Right cardiac atrium (tissue), 5 donors: ENCODE data around the gene GYG1. TPM values are rescaled to one million over a fixed set of nuclear protein-coding genes. Genes with fewer than 3 reads are reported as not detected.

Source experiments
- ATAC-seq, 2 donors: fragments of 200-7000 bp; cut with Tn5 transposase; one replicate each; pipeline versions ENCODE4 v1.8.0 to v1.9.1; 2020; ENCODE audit warnings: moderate library complexity in 2 of 2, mild to moderate bottlenecking in 1 of 2
- DNase-seq, 3 donors: peaks; one replicate each; pipeline ENCODE4 v3.0.0-alpha.2; 2020
- H3K27ac ChIP-seq: one replicate; pipeline ENCODE4 v1.5.1; 2013; ENCODE audit warnings: mild to moderate bottlenecking, low read length, control low read depth, moderate library complexity
- H3K27me3 ChIP-seq: one replicate; pipeline ENCODE4 v1.6.1; 2013; ENCODE audit not compliant: control insufficient read depth, insufficient read depth
- H3K4me1 ChIP-seq: one replicate; pipeline ENCODE4 v1.6.1; 2013; ENCODE audit warnings: low read length; ENCODE audit not compliant: control insufficient read depth, insufficient read depth
- H3K4me3 ChIP-seq: one replicate; pipeline ENCODE4 v1.5.1; 2013; ENCODE audit warnings: low read length, control low read depth
- H3K9me3 ChIP-seq: one replicate; pipeline ENCODE4 v1.6.1; 2013; ENCODE audit warnings: low read length; ENCODE audit not compliant: control insufficient read depth
- WGBS: extraction: QIAGEN DNeasy Blood & Tissue Kit; methylation state at CpG from one replicate; pipeline ENCODE4 v1.1.7; 2013; 5-methylcytosine and 5-hydroxymethylcytosine counted together
- intact Hi-C, 4 donors: fragments of 100-400 bp; cut with DNase I; formaldehyde crosslinking; loops; one replicate each; pipeline versions ENCODE4 v1.11.0 to v1.14.0; 2022 to 2023
- polyA plus RNA-seq: library from polyadenylated mRNA; stranded (reverse); fragments of 200-250 nt; gene quantifications from one replicate; pipeline ENCODE4 v1.2.3, GENCODE V29; 2013
- total RNA-seq, 4 donors: library from RNA; stranded (reverse); fragmentation: NEBNext Ultra II Directional; extraction: Animal tissue kit (Norgen Biotek cat#: 25700); gene quantifications; one replicate each; pipeline ENCODE4 v1.2.1, GENCODE V29; 2021
- donor health status: healthy with polysubstance abuse.
- donor health status: DM: no; HTN: yes; CAD: no.
- donor health status: DM: no; HTN: no; CAD: no.
- donor health status: DM: no; HTN: yes; CAD: no; lungs with severe emphysema.
- donor health status: DM: yes; HTN: yes; CAD: no.

The GYG1 gene
- total and polyA plus RNA-seq, 5 donors = 98.4 to 144 (median 123) TPM

DNA sequence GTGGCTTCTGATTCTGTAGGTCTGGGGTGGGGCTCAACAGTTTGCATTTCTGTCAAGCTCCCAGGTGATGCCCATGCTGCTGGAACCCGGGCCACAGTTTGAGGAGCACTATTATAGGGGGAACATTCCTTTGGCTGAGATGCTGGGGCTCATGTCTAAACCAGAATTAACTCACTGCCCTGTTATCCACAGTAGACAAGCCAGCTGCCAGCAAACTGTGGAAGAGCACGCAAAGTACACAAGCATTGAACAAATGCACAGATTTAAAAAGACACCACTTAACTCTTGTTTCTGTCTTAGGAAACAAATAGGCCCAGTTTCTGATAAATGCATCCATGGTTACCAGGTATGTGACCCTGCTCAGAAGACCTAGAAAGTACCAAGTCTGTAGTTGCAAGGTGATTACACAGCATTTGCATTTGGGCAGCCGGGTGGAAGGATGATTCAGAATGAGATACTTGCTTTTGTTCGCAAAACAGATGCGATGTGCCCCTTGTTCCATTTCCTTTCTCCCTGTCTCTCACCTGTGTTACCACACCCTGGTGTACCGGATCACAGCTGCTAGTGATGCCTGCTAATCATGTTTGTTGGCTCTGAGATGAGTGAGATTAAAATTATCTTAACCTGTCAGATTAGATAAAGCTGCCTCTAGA lies 12.4 kb downstream of the GYG1 start:
- no peaks in the 10 kb centered on the region for H3K27me3 ChIP-seq
- DNase-seq = no peak
- H3K9me3 ChIP-seq = no peaks in the 10 kb centered on the region
- peaks cover 2% of the 10 kb centered on the region for H3K4me1 ChIP-seq
- ATAC-seq = no peak
- WGBS = 85% methylated on average over 6 of the region's 6 CpGs
- no peak overlapping the region for H3K27ac ChIP-seq
- H3K4me3 ChIP-seq = no peak overlapping the region
- intact Hi-C loops = no loop called here

DNA sequence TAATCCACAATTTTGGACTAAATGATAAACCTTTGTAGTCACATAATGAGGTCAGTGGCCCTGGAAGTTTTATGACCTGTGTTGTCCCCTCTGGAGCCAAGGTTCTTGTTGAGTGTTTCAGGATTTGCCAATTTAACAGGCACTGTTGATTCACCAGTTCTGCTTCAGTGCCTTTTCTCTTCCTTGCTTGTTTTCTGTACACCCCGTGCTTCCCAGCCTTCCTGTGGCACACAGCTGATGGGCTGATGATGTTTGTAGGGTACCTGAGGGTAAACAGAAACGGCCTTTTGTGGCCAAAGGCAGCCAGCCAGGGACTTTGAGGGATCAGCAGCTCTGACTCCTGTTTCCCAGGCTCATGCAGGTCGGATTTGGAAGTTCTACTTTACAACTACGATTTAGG lies 13.3 kb downstream of the GYG1 start:
- intact Hi-C loops = no loop called here
- DNase-seq (no peak), ATAC-seq (no peak)
- Histone ChIP-seq H3K4me1 (peaks cover 4% of the 10 kb centered on the region), H3K9me3 (no peaks in the 10 kb centered on the region), H3K4me3 (no peak overlapping the region), H3K27me3 (no peaks in the 10 kb centered on the region), H3K27ac (peak overlapping the region; percentile 52)
- 49% methylated on average over 4 of the region's 4 CpGs for WGBS

DNA sequence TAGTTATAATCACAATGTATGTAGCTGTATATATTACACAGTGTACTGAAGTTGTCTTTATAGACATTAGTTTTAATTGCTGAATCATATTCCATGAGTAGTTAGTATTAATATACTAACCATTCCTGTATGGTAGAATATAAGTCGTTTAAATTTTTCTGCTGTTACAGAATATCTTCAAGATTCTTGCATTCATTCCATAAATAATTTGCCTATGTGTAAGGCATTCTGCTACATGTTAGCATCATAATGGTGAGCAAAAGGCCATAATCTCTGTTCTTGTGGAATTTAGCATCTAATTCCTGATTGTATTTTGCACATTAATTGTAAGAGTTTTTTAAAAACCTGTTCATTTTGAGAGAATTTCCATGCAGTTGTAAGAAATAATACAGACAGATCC lies 14.1 kb downstream of the GYG1 start:
- Histone ChIP-seq H3K27ac (no peak overlapping the region), H3K9me3 (no peaks in the 10 kb centered on the region), H3K4me1 (peaks cover 4% of the 10 kb centered on the region), H3K27me3 (no peaks in the 10 kb centered on the region), H3K4me3 (no peak overlapping the region)
- intact Hi-C loops = no loop called here
- DNase-seq = no peak
- ATAC-seq = no peak
- 62% methylated on average over 1 of the region's 1 CpG for WGBS

DNA sequence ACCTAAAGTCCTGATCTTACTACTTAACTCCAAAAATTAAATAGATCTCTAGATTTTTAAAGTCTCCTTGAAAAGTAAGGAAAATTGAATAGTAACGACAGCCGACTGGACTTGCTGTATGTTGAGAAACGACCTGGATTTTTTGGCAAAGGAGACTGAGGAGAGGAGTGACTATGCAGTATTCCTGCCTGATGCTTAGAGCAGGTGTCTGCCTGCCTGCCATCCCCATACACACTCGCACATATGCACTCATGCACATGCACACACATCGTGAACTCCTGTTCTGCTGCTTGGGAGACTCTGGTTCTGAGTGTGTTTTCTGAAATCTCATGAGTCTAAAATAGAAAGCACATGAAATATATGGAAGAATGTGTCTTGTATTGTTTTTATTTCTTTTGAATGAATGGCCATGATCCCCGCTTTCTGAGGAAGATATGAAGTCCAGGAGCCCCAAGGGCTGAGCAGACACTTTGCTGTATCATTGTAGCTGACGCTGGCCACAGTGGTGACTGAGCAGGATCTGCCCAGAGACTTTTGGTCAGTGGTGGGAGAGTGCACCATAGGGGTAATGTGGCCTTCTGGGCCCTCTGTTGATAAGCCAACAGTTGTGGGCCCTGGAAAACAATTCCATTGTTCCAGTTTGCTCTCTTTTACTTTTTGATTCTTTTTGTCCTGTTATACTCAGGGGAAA lies 16.4 kb downstream of the GYG1 start:
- WGBS = 90% methylated on average over 7 of the region's 7 CpGs
- Histone ChIP-seq H3K4me3 (no peak overlapping the region), H3K4me1 (peaks cover 4% of the 10 kb centered on the region), H3K27ac (no peak overlapping the region), H3K9me3 (no peaks in the 10 kb centered on the region), H3K27me3 (no peaks in the 10 kb centered on the region)
- ATAC-seq = no peak
- intact Hi-C loops = no loop called here
- no peak for DNase-seq

DNA sequence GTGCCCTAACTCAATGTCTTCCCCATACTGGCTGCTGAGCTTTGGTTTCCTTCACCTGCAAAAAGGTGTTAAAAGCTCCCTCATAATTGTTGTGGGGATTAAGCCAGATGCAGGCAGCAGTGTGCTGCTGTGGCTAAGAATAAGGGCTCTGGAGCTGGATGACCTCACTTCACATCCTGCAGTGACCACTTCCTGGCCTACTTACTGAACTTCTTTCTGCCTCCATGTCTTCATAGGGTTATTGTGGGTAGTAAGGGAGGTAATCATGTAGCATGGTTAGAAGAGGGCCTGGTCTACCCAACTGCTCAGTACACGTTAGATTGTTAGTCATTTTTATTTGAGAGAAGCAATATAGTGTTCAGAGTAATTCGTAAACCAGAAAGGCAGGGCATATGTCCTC lies 18.4 kb downstream of the GYG1 start:
- 89% methylated on average over 2 of the region's 2 CpGs for WGBS
- intact Hi-C loops = no loop called here

DNA sequence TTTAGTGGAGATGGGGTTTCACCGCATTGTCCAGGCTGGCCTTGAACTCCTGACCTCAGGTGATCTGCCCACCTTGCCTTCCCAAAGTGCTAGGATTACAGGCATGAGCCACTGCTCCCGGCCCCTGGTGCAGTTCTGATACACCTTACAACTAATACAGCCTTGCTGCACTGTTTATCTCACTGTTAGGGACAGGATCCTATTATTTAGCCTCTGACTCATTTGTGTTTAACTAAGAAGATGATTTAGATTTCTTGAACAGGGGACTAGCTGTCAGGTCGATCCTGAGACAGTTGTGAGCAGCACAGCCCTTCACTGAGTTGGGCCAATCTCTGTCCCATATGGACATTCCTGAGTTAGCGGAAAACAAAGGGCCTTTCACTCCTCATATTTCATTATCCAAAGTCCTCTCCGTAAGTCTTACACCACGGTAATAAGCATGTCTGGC lies 19.2 kb downstream of the GYG1 start:
- Histone ChIP-seq H3K27me3 (no peaks in the 10 kb centered on the region), H3K27ac (peak overlapping the region; percentile 13), H3K4me3 (no peak overlapping the region), H3K4me1 (peaks cover 2% of the 10 kb centered on the region), H3K9me3 (no peaks in the 10 kb centered on the region)
- 62% methylated on average over 6 of the region's 6 CpGs for WGBS
- ATAC-seq (peak; percentile 28 to 31), DNase-seq (no peak)
- intact Hi-C loops = no loop called here

More for the DNA sequence above, 18.4 kb downstream of the GYG1 start:
- ATAC-seq = peak; percentile 26 to 37
- Histone ChIP-seq H3K27me3 (no peaks in the 10 kb centered on the region), H3K4me3 (no peak overlapping the region), H3K9me3 (no peaks in the 10 kb centered on the region), H3K27ac (no peak overlapping the region), H3K4me1 (peaks cover 3% of the 10 kb centered on the region)
- DNase-seq = no peak

DNA sequence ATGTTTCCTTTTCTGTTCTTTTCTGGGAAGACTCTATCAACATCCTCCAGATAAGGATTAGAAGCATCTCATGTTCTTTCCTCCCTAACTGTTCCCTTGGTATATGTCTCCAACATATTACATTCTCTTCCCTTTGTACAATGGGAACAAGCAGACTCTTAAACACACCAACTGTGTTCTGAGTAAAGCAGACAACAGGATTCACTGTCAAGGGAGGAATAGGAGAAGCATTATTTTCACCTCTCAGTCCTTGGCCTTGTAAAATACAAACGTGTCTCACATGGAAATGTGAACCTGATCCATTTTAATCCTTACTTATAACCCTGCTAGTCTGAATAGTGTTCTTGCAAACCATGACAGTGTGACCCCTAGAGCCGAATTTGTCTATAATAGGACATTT lies 19.6 kb downstream of the GYG1 start:
- H3K27me3 ChIP-seq = no peaks in the 10 kb centered on the region
- H3K27ac ChIP-seq = no peak overlapping the region
- no peak overlapping the region for H3K4me3 ChIP-seq
- peak in 1 of 2 donors; percentile 17 for ATAC-seq
- DNase-seq = no peak
- no peaks in the 10 kb centered on the region for H3K9me3 ChIP-seq
- 47% methylated on average over 2 of the region's 2 CpGs for WGBS
- peaks cover 2% of the 10 kb centered on the region for H3K4me1 ChIP-seq
- intact Hi-C loops = no loop called here

DNA sequence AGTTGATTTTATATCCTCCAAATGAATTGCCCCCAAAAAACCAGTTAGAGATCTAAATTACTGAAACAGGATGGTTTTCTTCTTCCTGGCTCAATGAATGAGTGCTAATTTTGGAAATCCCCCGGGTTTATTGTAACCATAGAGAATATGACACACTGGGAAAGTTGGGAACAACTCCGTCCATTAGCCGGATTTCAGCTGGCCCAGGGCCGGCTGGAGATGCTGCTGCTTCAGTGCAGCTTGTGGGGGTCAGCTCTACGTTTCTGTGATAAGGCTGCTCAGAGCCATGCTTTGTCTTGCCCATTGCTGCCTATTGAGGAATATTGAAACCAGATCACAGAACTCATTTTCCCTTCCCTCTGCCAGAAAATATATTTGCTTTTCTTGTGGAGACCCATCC lies 20.3 kb downstream of the GYG1 start:
- Histone ChIP-seq H3K9me3 (no peaks in the 10 kb centered on the region), H3K4me1 (peaks cover 2% of the 10 kb centered on the region), H3K27ac (no peak overlapping the region), H3K27me3 (no peaks in the 10 kb centered on the region), H3K4me3 (no peak overlapping the region)
- intact Hi-C loops = no loop called here
- DNase-seq = peak; percentile 27 to 79 (median 71)
- 25% methylated on average over 5 of the region's 5 CpGs for WGBS
- peak in 1 of 2 donors; percentile 33 for ATAC-seq

DNA sequence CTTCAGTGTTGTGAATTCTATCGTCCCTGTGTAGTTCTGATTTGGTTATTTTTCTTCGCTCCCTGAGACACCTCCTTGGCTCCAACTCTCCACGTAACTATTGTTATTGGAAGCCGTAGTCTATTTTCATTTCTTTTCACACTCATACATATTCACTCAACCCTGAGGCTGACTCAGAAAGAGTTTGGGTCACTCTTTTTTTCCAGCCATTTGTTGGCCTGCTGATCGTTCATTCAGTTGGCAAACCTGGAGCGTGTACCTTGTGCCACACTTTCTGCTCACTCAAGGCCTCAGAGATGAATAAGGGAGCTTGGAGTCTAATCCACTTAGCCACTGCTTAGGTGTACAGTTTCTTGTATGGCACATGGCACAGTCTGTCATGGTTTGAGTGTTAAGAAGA lies 22.4 kb downstream of the GYG1 start:
- Histone ChIP-seq H3K27ac (no peak overlapping the region), H3K27me3 (no peaks in the 10 kb centered on the region), H3K4me3 (no peak overlapping the region), H3K9me3 (no peaks in the 10 kb centered on the region), H3K4me1 (peaks cover 8% of the 10 kb centered on the region)
- ATAC-seq = no peak
- DNase-seq = no peak
- 95% methylated on average over 6 of the region's 6 CpGs for WGBS
- intact Hi-C loops = no loop called here

DNA sequence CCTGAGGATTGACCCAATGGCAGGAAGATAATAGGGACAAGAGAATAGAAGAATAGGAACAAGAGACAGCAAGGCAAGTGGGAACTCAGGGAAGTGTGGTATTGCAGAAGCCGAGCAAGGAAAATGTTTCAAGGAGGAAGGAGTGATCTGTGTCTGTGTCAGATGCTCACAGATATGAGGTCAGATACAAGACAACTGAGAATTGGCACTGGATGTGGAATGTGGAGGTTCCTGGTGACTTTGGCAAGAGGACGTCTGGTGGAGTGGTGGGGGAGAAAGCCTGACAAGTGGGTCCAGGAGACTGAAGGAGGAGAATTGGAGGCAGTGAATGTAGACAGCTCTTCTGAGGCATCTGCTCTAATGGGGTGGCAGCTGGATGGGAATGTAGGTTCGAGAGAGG lies 24.1 kb downstream of the GYG1 start:
- H3K4me3 ChIP-seq = no peak overlapping the region
- H3K27me3 ChIP-seq = no peaks in the 10 kb centered on the region
- intact Hi-C loops = no loop called here
- peak overlapping the region; percentile 84 for H3K27ac ChIP-seq
- H3K4me1 ChIP-seq = peaks cover 10% of the 10 kb centered on the region
- WGBS = 56% methylated on average over 3 of the region's 3 CpGs
- DNase-seq (no peak), ATAC-seq (no peak)
- no peaks in the 10 kb centered on the region for H3K9me3 ChIP-seq

DNA sequence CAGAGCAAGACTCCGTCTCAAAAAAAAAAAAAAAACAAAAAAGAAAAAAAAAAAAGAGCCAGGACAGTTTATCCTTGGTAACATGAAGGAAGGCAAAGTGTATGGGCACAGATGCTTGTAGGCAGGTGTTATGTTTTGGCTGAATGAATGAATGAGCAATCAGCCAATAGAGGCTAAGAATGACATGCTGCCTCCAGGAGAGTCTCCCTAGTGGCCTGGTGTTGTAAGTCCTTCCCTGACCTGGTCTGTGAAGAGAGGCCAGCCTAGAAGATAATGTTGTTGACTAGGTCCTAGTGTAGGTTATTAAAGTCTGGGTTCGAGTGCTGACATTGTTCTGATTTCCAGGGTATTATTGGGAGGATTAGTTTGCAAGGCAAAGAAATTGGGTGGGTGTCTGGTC lies 24.9 kb downstream of the GYG1 start:
- Histone ChIP-seq H3K9me3 (no peaks in the 10 kb centered on the region), H3K27me3 (no peaks in the 10 kb centered on the region), H3K27ac (peak overlapping the region; percentile 46), H3K4me1 (peaks cover 10% of the 10 kb centered on the region), H3K4me3 (no peak overlapping the region)
- intact Hi-C loops = no loop called here
- DNase-seq = no peak
- 98% methylated on average over 2 of the region's 2 CpGs for WGBS
- ATAC-seq = no peak
